Calu3 (cell line): ENCODE measurements around the gene C11orf71. TPM values are rescaled to one million over a fixed set of nuclear protein-coding genes. Genes with fewer than 3 reads are reported as not detected.

Experiments
- BruUV-seq: library from RNA; stranded (reverse); fragments of 400-500 nt; replicated peaks from 2 replicates; lab custom pipeline; 2021; lab: Mats Ljungman, UMichigan
- CTCF ChIA-PET: fragments of 300-600 bp; sonication (Branson Sonifier 250); formaldehyde crosslinking; loops from one replicate; lab custom pipeline; 2022; ENCODE audit warnings: antibody characterized with exemption; lab: Charles Lee
- DNase-seq: peaks from one replicate; pipeline ENCODE4 v3.0.0; 2022
- H3K27ac Mint-ChIP-seq: one replicate; pipeline ENCODE4 v1.8.0; 2022; ENCODE audit warnings: mixed read lengths; ENCODE audit not compliant: unreplicated experiment
- H3K27me3 Mint-ChIP-seq: one replicate; pipeline ENCODE4 v1.8.0; 2022; ENCODE audit warnings: mixed read lengths; ENCODE audit not compliant: unreplicated experiment
- H3K36me3 Mint-ChIP-seq: one replicate; pipeline ENCODE4 v1.8.0; 2022; ENCODE audit warnings: mild to moderate bottlenecking, moderate library complexity, mixed read lengths; ENCODE audit not compliant: insufficient read depth, unreplicated experiment
- H3K4me1 Mint-ChIP-seq: one replicate; pipeline ENCODE4 v1.8.0; 2022; ENCODE audit warnings: mild to moderate bottlenecking, low read depth, mixed read lengths; ENCODE audit not compliant: unreplicated experiment
- H3K4me3 Mint-ChIP-seq: one replicate; pipeline ENCODE4 v1.8.0; 2022; ENCODE audit warnings: mild to moderate bottlenecking, low read depth, moderate library complexity, mixed read lengths; ENCODE audit not compliant: unreplicated experiment
- H3K9me3 Mint-ChIP-seq: one replicate; pipeline ENCODE4 v1.8.0; 2022; ENCODE audit warnings: low read depth, mixed read lengths; ENCODE audit not compliant: unreplicated experiment
- CTCF ChIP-seq: fragments of 200-600 bp; IDR thresholded peaks from one replicate; pipeline ENCODE4 v1.8.0; 2022; ENCODE audit warnings: antibody characterized with exemption; ENCODE audit not compliant: unreplicated experiment
- intact Hi-C: fragments of 100-400 bp; cut with micrococcal nuclease; formaldehyde crosslinking; loops from one replicate; pipeline ENCODE4 v1.10.0; 2022; ENCODE audit not compliant: unreplicated experiment
- total RNA-seq: library from RNA; stranded (reverse); gene quantifications from 2 replicates; pipeline ENCODE4 v1.2.3, GENCODE V29; 2022

Gene C11orf71
- total RNA-seq, 1 experiment from 2014 or later = 3.8 TPM

GRCh38 chr11:114362958-114363357 is 37.4 kb downstream of the C11orf71 start:
- no peak for TF ChIP-seq CTCF
- no peak overlapping the region for H3K4me3 Mint-ChIP-seq
- BruUV-seq = no TSS peak
- intact Hi-C loops = no loop called here
- CTCF ChIA-PET = no interaction called here
- DNase-seq = no peak
- peaks cover 4% of the 10 kb centered on the region for H3K36me3 Mint-ChIP-seq
- no peak overlapping the region for H3K27ac Mint-ChIP-seq
- no peaks in the 10 kb centered on the region for H3K27me3 Mint-ChIP-seq
- no peaks in the 10 kb centered on the region for H3K4me1 Mint-ChIP-seq
- H3K9me3 Mint-ChIP-seq = no peaks in the 10 kb centered on the region

GRCh38 chr11:114362326-114362725 is 38.0 kb downstream of the C11orf71 start:
- TF ChIP-seq CTCF = no peak
- no peaks in the 10 kb centered on the region for H3K9me3 Mint-ChIP-seq
- DNase-seq = no peak
- H3K4me1 Mint-ChIP-seq = no peaks in the 10 kb centered on the region
- H3K27ac Mint-ChIP-seq = no peak overlapping the region
- intact Hi-C loops = no loop called here
- H3K36me3 Mint-ChIP-seq = peaks cover 4% of the 10 kb centered on the region
- CTCF ChIA-PET = no interaction called here
- no TSS peak for BruUV-seq
- no peak overlapping the region for H3K4me3 Mint-ChIP-seq
- H3K27me3 Mint-ChIP-seq = no peaks in the 10 kb centered on the region

GRCh38 chr11:114359342-114359741 is 41.0 kb downstream of the C11orf71 start:
- Mint-ChIP-seq H3K4me3 (no peak overlapping the region), H3K9me3 (no peaks in the 10 kb centered on the region), H3K4me1 (no peaks in the 10 kb centered on the region), H3K27me3 (no peaks in the 10 kb centered on the region), H3K27ac (no peak overlapping the region), H3K36me3 (peaks cover 4% of the 10 kb centered on the region)
- DNase-seq = no peak
- TF ChIP-seq CTCF = no peak
- intact Hi-C loops = no loop called here
- CTCF ChIA-PET = no interaction called here
- no TSS peak for BruUV-seq

GRCh38 chr11:114358716-114359115 is 41.6 kb downstream of the C11orf71 start:
- BruUV-seq = no TSS peak
- CTCF ChIA-PET = interaction anchor here (0.6 kb wide), 1 partner anchor 11 kb away, joined by 3 read pairs; no protein-coding TSS in a partner anchor
- Mint-ChIP-seq H3K4me3 (no peak overlapping the region), H3K4me1 (no peaks in the 10 kb centered on the region), H3K27ac (peak overlapping the region; percentile 21), H3K27me3 (no peaks in the 10 kb centered on the region), H3K9me3 (no peaks in the 10 kb centered on the region), H3K36me3 (peaks cover 4% of the 10 kb centered on the region)
- no peak for TF ChIP-seq CTCF
- intact Hi-C loops = no loop called here
- peak; percentile 4 for DNase-seq
